GM19025 (cell line): ENCODE data around the gene AAGAB.

Source experiments
- ATAC-seq: cut with Tn5 transposase; IDR thresholded peaks from one replicate; pipeline ENCODE4 v1.9.1; 2021; ENCODE audit warnings: mild to moderate bottlenecking, low read depth, moderate library complexity; ENCODE audit not compliant: unreplicated experiment

Gene AAGAB

DNA sequence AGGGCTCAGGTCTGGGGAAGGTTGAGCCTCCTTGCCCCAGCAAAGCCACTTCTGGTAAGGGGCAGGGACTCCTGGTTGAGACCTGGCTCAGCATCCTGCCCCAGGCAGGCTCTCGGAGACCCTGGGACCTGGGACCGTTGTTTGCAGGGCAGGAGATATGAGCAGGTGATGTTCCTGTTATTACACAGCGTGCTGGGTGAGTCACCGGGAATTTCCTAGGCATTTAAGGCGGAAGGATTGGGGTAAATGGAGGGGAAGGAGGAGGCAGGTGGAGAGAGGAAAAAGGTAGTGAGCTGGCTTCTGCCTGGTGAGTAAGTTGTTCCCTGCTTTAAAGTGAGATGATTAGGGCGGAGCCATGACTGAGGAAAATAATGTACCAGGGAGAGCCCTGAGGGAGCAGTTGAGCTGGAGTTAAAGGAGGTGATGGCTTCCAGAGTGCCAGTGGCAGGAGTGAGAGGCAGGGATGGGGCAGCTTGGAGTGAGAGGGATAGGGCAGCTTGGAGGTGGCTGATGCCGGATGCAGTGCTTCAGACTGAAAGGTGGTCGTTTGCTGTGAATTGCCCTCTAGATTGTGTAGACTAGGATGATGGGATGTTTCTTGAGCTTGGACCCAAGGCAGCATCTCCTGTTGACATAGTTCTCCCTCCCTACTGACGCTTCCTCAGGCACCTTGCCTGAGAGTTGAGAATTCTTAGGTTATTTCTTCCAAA, 79.4 kb downstream of the AAGAB start:
- ATAC-seq = no peak

DNA sequence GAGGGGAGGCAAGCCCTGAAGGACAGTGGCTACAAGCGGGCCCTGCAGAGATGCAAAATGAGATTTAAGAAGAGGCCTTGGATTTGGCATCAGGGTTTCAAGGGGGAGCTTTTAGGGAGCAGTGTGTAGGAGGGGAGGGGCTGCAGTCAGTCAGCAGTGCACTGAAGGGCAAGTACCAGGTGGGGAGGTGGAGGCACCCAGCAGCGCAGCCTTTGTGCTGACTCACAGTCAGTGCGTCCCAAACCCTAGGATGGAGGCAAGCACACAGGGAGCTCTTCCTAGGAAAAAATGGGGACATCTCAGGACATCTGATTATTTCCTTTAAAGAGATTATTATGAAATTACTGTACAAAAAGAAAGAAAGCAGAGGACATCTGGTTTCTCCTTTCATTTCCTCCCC, 80.0 kb downstream of the AAGAB start:
- ATAC-seq = no peak

- ATAC-seq = no peak
These were observed 80.7 kb downstream of the AAGAB start for GRCh38 chr15:67173786-67174185.

- ATAC-seq = no peak
These were observed 81.5 kb downstream of the AAGAB start for GRCh38 chr15:67173005-67173404.

DNA sequence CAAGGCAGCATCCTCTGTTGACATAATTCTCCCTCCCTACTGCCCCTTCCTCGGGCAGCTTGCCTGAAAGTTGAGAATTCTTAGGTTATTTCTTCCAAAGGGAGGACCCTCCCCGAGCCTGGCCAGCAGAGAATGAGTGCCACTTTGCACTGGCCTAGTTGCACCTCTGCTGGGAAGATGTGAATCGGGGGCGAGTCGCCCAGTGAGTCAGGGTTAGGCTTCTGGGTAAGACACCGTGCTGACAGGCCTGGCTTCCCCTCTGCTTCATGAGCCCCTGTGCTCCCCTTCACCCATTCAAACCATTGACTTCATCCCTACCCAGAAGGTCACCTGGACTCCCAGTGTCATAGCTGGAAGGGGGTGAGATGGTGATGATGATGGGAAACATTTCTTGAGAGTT, 82.3 kb downstream of the AAGAB start:
- no peak for ATAC-seq

DNA sequence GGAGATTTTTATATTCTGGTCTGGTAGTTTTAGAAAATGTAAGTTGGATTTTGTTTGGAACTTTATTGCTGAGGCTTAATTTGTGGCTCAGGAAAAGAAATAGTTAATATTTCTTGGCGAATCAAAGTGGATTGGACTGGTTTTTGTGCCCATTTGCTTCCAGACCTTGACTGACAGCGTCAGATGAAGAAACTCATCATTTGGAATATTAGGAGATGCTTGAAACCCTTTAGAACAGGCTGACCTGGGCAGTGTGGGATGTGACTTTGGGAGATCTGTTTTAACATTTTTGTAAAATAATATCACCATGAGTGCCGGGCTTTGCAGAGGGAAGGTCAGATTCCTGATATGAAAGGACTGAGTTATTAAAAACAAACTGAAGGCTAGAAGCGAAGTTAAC, 83.0 kb downstream of the AAGAB start:
- no peak for ATAC-seq

DNA sequence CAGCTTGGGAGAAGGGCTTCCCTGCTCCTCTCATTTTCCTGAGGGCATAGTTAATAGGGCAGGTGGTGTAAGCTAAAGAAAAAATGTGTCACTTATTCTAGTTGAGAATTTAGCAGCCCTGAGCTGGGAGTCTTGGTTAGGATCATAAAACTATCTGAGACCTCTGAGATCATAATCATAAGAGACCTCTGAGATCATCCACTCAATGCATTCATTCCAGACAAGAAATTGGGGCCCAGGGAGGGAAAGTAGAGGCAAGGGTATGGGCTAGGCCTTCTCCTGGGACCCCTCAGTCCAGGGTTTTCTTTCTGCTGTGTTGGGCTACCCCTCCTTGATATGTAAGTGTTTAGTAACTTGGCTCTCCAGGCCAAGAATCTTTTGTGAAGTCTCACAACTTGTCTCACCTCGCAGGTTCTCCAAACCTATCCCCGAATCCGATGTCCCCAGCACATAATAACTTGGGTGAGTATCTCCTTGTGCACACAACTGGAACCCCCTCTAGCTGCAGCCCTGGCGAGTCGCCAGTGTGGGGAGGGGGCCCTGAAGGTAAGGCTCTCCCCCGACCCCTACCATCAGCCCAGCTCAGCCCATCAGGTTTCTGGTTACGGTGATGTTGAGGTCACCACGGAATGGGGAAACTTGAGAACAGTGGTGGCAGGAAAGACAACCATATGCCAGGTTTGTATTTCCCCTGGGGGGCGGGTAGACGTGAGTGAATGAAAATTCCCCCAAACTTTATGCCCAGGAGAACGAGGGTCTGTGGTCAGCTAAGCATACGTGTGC, 84.1 kb downstream of the AAGAB start:
- no peak for ATAC-seq

- no peak for ATAC-seq
These were observed 85.8 kb downstream of the AAGAB start for GRCh38 chr15:67168694-67169093.

DNA sequence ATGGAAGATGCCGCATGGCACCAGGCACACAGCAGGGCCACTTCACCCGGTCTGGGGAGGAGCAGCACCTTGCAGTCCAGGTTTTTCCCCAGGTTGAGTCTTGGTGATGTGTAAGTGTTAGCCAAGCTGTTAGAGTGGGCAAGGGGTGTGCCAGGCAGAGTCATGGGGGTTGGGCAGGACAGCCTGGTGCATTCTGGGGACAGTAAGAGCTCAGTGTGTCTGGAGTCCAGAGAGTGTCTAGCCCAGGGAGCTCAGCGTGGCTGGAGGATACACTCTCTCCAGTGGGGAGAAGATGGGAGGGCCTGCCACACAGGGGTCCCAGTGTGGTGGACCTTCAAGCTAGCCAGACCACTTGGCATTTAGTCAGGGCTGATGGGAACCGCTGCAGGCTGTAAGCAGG, 87.4 kb downstream of the AAGAB start:
- ATAC-seq = no peak

DNA sequence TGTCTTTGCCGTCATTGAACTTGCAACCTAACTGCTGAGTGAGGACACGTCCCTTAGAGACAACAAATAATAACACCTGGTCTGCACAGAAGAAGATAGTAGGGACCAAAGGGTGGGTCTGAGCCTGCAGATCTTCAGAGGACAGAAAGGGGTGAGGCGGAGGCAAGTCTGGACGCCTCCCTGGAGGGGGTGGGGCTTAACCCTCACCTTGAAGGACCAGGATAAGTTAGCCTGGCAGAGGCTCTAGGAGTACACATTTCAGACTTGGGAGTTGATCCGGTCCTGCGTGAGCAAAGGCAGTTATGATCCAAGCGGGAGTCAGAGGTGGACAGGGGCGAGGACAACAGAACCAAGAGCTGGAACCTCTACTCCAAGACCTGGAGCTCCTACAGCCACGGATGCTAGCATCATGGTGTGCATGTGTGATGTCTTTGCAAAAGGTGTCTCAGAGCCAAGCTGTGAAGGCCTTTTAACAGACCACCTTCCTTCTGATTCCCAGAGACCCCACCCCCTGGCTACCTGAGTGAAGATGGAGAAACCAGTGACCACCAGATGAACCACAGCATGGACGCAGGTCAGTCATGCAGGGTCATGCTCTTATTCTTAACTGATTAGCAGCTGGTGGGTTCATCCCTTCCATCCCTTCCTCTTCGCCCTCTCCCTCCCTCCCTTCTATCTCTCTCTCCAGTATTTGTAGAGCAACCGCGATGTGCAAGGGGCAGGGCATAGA, 88.0 kb downstream of the AAGAB start:
- ATAC-seq = no peak

DNA sequence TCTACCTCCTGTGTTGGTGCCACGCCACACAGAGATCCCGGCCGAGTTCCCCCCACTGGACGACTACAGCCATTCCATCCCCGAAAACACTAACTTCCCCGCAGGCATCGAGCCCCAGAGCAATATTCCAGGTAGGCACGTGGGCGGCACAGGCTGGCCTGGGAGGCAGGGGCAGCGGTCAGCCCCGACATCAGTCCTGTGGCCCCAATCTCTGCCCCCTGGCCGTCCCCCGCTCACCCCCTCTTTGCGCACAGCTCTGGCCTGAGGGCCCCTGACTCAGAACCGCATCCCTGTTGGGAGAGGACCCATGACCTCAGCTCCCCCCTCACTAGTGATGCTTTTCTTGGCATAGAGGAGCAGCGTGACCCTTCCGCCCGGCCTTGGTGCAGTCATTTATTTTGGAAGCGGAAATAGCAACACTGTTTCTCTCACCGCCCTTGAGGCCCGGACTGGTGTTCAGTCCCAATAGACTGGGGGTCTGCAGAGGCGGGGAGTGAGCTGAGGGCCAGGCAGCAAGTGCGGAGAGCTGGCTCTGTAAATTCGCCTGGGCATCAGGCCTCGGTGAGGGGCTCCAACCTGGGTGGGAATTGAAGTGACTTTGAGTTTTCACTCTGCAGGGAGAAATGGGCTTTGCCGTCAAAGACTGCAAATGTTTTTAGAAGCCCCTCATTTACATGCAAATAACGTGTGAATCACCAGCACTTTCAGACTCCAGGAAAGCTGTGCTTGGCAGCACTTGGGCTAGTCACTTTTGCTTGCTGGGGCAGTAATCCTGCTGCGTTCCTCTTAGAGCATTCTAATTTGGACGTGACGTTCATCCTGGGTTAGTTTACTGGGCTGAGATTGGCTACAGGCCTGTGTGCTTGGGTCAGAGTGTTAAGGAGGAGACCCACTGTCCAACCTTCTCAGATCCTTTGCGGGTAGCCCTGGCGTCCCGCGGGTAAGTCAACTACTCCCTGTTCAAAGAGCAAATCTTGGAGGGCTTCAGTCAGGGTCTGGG, 88.9 kb downstream of the AAGAB start:
- no peak for ATAC-seq

DNA sequence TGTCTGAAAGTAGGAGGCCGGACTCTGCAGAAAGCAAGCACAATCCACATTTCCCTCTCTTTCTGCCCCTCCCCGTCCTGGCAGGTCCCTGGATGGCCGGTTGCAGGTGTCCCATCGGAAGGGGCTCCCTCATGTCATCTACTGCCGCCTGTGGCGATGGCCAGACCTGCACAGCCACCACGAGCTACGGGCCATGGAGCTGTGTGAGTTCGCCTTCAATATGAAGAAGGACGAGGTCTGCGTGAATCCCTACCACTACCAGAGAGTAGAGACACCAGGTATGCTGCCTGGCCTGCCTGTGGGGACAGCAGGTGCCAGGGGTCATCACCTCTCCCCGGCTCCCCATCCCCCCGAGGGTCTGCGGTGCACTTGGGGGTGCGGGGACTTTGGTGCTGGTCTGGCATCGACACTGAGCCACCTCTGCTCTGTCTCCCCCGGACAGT, 89.6 kb downstream of the AAGAB start:
- ATAC-seq = no peak

GRCh38 chr15:67164401-67164791, 90.1 kb downstream of the AAGAB start:
- no peak for ATAC-seq

- ATAC-seq = no peak
These were observed 91.3 kb downstream of the AAGAB start for GRCh38 chr15:67163180-67163579.

DNA sequence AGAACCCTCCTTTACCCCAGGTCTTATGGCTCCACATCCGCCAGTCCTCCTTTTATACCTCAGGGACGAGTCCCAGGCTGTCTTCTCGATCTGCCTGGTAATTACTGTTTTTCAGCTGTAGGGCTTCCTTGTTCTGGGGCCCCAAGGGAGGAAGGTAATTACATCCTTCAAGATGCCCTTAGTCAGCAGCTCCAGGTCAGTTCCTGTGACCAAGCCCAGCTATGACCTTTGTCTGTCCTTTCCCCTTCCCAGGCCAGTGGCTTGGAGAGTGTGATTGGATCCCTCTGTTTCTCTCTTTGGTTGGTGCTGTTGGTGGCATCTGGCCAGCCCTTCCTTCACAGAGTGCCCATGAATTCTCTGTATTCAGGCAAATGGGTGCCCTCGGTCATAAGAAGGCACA, 92.6 kb downstream of the AAGAB start:
- no peak for ATAC-seq

- no peak for ATAC-seq
These were observed 93.0 kb downstream of the AAGAB start for GRCh38 chr15:67161412-67161811.

DNA sequence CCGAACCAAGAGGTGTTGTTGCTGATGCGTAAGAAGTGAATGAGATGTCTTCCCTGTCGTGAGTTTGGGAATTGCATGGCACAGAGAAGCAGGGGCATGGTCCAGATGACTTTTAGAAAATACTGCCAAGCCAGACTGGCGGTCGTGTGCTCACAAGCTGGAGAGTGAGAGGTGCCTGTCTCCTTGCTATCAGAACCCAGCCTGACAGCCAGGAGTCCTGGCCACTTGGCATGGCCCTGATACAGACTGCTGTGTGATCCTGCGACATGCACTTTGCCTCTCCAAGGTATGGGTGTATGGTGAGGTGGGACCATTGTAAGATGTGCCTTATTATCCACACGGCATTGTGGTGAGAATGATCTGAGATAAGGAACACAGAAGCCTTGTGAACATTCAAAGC, 96.1 kb downstream of the AAGAB start:
- ATAC-seq = no peak

GRCh38 chr15:67157521-67158252, 96.8 kb downstream of the AAGAB start:
- no peak for ATAC-seq

DNA sequence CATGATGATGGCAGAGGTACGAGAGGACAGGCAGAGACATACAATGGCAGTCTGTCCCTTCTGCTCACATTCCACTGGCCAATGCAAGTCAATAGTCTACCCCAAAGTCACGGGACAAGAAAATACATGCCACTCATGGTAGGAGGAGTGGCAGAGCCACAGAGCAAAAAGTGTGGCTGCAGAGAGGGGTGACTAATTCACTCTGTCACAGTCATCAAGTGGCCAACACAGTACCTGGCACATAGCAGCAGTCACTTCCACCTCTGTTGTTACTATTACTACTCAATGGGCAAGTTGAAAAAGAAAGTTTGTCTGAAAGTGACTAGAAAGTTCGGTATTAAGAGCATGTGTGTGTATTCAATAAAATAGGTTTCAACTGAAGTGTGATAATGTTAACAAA, 97.6 kb downstream of the AAGAB start:
- ATAC-seq = no peak

DNA sequence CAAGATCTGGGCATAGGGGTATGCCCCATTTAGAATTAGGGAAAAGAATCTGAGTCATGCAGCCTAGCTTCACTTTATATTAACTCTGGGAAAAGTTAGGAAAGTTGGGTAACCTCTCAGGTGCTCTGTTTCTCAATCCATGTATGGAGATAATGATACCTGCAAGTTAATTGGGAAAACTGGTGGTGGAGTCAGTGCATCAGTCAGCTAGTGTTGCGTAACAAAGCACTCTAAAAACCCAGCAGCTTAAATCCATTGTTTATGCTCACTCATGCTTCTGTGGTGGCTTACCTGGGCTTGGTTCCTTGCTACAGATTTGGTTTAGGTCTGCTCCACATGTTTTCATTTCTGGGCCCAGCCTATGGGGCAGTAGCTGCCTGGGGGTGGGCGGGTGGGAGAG, 98.0 kb downstream of the AAGAB start:
- no peak for ATAC-seq
